Measurements from ENCODE around the gene LENG9. TPM values are rescaled to one million over a fixed set of nuclear protein-coding genes. Genes with fewer than 3 reads are reported as not detected.
A peak's percentile ranks its signal among the peaks of the same experiment; 100 is the strongest.
"Not testable (repeated sequence)": the region's sequence is repeated elsewhere in the genome, so short reads cannot be mapped to it uniquely, and the experiment has no call there.

The LENG9 gene
- total RNA-seq, 1 experiment from 2014 or later: 1.4 TPM

DNA sequence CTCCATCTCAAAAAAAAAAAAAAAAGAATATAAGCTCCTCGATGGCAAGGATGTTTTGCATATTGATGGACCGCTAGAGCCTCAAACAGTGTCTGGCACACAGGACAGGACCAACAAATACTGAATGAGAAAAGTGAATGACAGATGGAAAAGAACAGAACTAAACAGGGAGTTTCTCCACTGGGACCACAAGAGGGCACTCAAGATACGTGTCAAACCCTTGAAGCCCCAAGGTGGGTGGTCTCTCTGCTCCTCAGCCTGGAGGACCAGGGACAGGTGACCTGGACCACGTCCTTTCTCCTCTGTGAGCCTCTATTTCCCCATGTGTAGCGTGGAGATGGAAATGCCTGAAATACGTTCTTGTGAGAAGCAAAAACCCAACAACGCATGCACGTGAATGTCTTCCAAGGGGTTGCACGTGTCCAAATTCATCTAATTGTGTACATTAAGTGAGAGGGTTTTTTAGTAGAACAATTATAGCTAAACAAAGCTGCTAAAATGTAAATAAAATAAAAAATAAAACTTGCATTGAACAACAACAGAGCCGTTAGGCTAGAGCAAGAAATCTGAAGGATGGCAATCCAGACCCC, 15.2 kb upstream of the LENG9 start:
- DNase-seq (ENCODE audit: low read depth): peak; percentile 42

GRCh38 chr19:54477650-54478049, 14.1 kb upstream of the LENG9 start:
- DNase-seq (ENCODE audit: low read depth): no peak

DNA sequence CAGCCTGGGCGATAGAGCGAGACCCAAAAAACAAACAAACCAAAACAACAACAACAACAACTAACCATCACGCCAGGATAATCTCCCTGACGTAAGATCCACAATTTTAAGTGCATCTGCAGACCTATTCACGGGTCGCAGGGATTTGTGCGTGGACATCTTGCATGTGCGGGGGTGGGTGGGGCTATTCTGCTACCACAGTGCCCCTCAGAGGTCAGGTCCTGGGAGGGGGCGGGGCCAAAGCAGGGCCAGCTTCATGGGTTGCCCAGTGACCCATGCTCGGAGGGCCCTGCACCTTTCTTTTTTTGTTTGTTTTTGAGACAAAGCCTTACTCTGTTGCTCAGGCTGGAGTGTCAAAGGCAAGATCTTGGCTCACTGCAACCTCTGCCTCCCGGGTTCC, 12.1 kb upstream of the LENG9 start:
- no peak for DNase-seq (ENCODE audit: low read depth)

GRCh38 chr19:54473892-54474372, 10.4 kb upstream of the LENG9 start:
- DNase-seq (ENCODE audit: low read depth): no peak

DNA sequence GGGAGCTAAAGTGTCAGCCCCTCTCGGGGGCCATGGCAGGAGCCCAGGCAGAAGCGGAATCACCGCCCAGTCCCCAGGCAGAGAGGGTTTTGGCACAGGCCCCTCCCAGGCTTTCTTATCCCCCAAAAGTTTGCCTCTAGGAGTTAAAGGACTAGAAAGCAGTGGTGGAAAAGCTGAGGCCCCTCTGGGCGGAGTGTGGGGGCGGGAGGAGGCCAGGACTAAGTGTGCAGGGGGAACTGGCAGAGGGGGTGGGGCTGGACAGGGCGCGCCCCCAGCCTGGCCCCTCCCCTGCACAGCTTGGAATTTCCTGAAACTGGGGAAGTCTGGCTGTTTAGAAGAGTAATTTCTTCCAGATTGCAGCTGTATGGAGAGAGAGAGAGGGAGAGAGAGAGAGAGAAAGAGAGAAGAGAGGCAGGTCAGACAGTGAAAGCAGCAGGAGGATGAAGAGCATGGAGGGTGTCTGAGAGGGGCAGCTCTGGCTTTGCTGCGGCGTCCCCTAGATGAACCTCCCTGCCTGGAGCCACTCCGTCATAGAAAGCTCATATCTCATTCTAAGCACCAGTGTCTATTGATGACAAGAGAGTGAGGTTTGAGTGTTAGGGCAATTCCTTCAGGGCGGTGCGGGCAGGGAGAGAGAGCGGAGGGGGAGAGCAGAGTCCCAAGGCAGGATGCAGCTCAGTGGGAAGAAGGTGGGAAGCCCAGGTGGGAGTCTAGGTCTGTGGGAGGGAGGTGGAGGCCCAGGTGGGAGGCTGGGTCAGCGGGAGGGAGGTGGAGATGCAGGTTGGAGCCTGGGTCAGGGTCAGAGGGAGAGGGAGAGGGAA, 9.7 kb upstream of the LENG9 start, which contains the start of gene CDC42EP5:
CDC42EP5 (minus strand) TSS at position 226 of the 821 bp plus-strand sequence. CDS start 7,749 bp downstream, outside the sequence.
- DNase-seq (ENCODE audit: low read depth): peak; percentile 71

DNA sequence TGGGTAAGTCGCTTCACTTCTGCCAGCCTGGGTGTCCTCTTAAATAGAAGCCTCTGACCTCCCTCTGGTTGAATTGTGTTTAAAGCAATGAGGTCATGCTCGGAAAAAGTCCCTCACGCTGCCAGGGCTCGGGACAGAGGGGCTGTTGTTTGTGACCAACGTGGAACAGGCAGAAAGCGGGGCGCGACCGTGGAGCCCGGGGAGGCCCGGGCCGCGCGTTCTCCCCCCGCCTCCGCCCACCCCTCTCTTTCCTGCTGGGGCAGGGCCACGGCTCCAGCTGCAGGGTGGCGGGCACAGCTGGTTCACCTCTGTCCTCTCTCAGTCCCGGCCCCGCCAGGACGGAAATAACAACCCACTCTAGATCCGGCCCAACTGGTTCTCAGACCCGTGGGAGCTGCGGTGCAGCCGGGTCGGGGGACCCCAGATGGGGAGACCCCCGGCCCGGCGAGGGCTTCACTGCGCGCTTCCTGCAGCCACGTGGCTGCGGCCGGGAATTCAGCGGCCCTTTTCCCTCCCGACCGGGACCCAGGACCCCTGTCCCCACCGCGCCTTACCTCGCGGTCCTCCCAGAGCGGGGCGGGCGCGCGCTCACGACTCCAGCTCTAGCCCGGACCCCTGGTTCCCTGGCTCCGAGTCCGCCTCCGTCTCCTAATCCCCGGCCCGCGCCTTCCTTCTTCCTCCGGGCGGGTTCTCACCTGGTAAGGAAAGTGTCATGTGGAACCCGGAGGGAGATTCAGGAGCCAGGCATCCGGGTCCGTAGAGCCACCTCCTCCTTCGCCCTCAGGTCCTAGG, 7.6 kb upstream of the LENG9 start:
- peak; percentile 28 for DNase-seq (ENCODE audit: low read depth)

GRCh38 chr19:54470276-54470887, 6.8 kb upstream of the LENG9 start:
- DNase-seq (ENCODE audit: low read depth): no peak

DNA sequence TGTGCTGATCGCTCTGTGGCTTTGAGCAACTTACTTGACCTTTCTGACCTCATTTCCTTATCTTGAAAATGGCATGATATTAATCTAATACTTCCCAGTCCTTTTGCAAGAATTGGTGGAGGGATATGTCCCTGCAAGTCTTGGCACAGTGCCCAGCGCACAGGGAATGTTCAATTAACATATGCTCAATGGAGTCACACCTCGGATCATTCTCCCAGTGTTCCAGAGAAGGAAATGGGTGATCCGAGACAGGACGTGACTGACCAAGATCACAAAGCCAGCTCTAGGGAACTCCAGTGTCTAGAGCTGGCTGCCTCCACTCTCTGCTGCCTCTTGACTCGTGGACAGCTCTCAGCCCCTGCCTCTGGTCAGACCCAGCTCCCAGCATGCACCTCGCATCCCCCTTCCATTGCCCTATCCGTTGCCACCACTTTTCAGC, 5.9 kb upstream of the LENG9 start:
- no peak for DNase-seq (ENCODE audit: low read depth)

- DNase-seq (ENCODE audit: low read depth): not testable (repeated sequence)
Measured at GRCh38 chr19:54466110-54466480, 2.5 kb upstream of the LENG9 start.

- DNase-seq (ENCODE audit: low read depth): no peak
Measured at GRCh38 chr19:54465426-54466109, 2.0 kb upstream of the LENG9 start.

GRCh38 chr19:54464630-54465425, 1.2 kb upstream of the LENG9 start:
- DNase-seq (ENCODE audit: low read depth): peak; percentile 90

- peak; percentile 78 for DNase-seq (ENCODE audit: low read depth)
Measured at GRCh38 chr19:54464044-54464629, 559 bp upstream of the LENG9 start.

- peak; percentile 66 for DNase-seq (ENCODE audit: low read depth)
Measured at GRCh38 chr19:54462655-54463530, 685 bp downstream of the LENG9 start.

- DNase-seq (ENCODE audit: low read depth): no peak
Measured at GRCh38 chr19:54462047-54462654, 1.4 kb downstream of the LENG9 start.

GRCh38 chr19:54461613-54462012, 2.0 kb downstream of the LENG9 start:
- DNase-seq (ENCODE audit: low read depth): no peak

DNA sequence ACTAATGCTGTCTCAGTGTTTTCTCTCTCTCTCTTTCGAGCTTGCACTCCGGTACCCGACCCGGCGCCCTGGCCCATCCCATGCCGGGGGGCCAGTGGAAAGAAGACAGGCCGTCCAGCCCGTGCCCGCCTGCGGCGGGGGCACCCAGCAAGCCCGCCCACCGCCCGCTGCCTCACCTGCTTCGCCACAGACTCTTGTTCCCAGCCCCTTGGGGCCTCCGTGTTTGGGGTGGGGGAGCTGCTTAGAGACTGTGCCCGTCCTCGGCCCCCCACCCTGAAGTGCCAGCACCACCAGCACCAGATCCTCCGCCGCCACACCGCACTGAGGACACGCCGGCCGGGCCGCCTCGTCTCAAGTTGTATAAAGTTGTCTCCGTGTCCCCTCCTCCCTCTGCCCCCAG, 2.4 kb downstream of the LENG9 start:
- DNase-seq (ENCODE audit: low read depth): no peak

DNA sequence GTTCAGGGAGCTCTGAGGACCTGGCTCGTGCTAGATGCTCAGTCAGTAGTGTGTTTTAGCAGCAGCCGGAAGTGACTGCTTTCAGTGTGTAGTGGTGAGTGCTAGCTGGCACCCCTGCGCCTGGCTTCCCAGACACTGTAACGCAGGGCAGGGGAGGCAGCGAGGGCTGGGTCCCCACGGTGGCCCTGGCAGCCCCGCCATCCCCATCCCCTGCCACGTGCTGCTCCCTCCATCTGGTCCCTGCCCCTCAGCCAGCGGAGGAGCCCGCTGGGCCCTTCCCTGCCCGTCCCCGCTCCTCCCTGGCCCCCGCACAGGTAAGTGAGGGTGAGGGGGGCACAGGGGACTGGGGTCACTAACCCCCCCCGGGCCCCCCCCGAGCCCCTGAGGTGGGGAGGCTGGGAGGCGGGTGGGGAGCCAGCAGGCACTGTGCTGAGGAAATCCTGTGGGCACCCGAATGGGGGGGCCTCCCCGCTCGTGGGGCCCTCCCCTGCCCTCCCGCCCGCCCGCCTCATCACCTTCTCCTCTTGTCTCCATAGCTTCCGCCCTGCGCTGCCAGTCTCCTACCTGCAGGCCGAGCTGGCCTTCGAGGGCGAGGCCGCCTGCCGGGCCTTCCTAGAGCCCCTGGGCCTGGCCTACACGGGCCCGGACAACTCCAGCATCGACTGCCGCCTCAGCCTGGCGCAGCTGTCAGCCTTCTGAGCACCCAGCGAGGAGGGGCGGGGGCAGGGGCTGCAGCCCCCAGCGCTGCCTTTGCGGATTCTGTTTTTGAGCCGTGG, 3.2 kb downstream of the LENG9 start:
- DNase-seq (ENCODE audit: low read depth): no peak

Data from RPMI7951 (cell line).